T-helper 1 cell treated with Interleukin-12 subunit alpha and Interleukin-12 subunit beta and Interleukin-4 antibody, amounts not matched to agents 30 ng/mL and 1 ng/mL, for 36 hours (primary cell): Measurements from ENCODE around the gene CCDC24. TPM values are rescaled to one million over a fixed set of nuclear protein-coding genes. Genes with fewer than 3 reads are reported as not detected.

Source experiments
- intact Hi-C: fragments of 100-400 bp; cut with micrococcal nuclease; formaldehyde crosslinking; loops from one replicate; pipeline ENCODE4 v1.15.1; 2024
- total RNA-seq: library from RNA; stranded (reverse); gene quantifications from 2 replicates; pipeline ENCODE4 v1.2.3, GENCODE V29; 2022

CCDC24 gene
- total RNA-seq, 1 donor from 2014 or later: 1.9 TPM

DNA sequence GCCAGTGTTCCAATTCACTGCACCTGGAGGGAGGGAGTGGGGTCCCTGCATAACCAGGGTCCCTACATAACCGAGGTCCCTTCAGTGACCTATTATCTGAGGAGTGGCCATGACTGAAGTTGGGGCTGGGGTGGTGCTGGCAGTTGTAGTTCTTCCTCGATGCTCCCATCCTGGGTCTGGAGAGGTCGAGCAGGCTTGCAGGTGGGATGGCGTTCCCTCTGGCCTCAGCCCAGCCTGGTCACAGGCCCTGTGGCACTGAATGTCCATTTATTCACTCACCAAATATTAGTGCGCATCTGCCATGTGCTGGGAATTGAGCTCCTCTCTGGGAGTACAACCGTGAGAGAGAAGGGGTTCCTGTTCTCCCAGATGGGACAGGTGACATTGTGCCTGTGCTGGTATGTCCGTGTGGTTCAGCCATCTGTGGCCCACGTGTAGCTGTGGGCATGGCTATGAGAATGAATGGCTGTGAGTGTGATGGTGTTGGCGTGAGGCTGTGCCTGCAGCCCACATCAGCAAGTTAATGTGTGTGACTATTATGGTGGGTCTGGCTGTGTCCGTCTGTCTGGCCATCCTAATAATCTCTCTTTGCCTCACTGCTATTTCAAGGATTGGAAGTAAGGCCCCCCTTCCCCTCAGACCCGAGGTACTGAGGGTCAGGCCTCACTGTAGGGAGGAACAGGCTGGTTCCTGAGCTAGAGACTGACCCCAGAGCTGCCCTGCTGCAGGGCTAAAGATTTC lies 43.7 kb downstream of the CCDC24 start:
- intact Hi-C loops: loop anchor here (5.0 to 10.0 kb wide), 3 partner anchors 103 to 1650 kb away; partner anchors contain the start of genes ARTN, GPBP1L1, ST3GAL3 and TMEM69

DNA sequence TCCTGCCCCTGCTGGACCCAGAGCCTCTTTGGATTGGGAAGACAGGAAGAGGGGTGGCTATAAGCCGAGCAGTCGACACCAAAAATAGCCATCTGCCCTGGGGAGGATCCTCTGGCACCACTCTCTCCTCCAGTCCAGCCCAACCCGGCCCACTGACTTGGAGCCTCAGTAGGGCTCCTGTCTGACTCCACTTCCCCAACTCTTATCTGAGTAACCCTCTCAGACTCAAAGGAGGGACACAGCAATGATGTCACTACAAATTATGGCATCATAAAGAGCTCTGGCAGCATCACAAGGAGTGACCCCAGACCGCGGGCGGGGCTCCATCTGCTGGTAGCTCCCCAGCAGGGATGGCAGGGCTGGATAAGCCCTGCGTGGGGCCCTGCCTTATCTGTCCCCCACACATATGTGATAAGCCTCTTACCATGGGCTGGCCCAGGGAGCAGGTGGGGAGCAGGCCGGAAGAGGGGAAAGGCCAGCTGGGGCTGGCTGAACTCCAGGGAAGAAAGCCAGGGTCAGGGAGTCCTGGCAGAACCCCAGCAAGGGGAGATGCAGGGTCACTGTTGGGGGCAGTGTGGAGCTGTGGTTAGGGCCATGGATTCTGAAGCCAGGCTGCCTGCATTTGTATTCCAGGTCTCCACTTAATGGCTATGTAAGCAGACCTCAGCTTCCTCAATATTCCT lies 44.5 kb downstream of the CCDC24 start:
- intact Hi-C loops: loop anchor here (1.0 to 10.0 kb wide), 5 partner anchors 31 to 1649 kb away; partner anchors contain the start of genes ARTN, GPBP1L1 and TMEM69

DNA sequence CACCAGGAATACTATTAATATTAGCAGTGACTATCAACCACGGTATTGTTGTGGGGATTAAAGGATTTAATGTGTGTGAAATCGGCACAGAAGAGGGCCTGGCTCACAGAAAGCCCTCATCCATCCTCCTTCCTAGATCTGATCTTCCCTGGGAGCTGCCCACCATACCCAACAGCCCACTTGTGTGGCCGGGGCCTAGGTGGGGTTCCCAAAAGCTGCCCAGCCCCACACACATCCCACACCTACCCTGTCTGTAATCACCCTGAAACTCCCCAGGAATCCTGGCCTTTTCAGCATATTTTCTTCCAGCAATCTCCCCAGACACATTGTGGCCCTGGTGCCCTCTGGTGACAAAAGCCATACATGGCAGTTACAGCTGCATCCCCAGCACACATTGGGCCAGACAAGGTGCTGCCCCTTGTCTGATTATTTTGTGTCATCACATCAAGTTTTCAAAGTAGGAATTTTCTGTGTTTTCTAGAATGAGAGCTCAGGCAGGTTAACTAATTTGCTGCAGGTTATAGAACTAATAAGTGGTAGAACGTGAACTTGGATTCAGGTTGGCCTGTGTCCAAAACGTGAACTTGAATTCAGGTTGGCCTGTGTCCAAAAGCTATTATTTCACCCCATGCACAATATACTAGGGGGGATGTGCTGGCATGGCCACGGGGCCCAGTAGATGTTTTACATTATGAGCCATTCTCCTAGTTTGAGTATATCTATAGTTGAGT lies 45.2 kb downstream of the CCDC24 start:
- intact Hi-C loops: loop anchor here (1.0 to 10.0 kb wide), 5 partner anchors 31 to 1648 kb away; partner anchors contain the start of genes ARTN, GPBP1L1 and TMEM69

DNA sequence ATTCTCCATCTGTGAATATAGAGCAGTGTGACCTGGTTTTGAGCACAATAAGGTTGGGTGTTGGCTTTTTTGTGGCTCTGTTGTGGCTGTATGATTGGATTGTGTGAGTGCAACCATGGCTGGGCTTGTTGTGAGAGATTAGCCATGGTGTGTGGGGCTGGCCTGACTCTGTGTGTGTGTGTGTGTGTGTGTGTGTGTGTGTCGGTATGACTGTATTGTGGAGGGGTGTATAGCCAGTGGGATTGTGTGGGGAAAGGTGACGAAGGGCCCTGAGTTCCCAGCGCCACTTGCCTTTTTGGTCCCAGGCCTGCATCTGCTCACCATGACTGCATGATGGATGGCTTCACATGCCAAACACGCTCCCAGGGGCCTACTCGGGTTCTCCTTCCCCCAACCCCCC lies 45.8 kb downstream of the CCDC24 start:
- intact Hi-C loops: loop anchor here (5.0 to 10.0 kb wide), 2 partner anchors 105 to 1648 kb away; partner anchors contain the start of genes ARTN, GPBP1L1 and TMEM69

DNA sequence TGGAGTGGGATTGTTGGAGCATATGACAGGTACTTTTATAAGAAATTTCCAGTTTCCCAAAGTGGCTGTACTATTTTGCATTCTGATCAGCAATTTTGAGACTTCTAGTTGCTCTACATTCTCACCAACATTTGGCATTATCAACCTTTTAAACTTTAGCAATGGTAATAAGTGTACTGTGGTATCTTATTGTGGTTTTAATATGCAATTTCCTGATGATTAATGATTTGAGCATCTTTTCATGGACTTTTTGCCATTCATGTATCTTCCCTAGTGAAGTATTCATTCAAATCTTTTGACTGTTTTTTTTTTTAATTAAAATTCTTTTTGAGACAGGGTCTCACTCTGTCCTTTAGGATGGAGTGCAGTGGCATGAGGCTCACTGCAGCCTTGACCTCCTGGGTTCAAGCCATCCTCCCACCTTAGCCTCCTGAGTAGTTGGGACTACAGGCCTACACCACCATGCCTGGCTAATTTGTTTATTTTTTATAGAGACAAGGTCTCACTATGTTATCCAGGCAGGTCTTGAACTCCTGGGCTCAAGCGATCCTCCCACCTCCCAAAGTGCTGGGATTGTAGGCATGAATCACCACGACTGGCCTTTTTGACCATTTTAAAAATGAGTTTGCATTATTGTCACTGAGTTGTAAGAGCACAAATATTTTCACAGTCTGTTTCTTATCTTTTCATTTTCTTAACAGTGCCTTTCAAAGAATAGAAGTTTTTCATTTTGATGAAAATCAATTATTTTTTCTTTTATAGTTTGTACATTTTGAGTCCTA lies 47.7 kb downstream of the CCDC24 start:
- intact Hi-C loops: loop anchor here (5.0 to 10.0 kb wide), 2 partner anchors 107 to 1646 kb away; partner anchors contain the start of genes ARTN, GPBP1L1 and TMEM69

DNA sequence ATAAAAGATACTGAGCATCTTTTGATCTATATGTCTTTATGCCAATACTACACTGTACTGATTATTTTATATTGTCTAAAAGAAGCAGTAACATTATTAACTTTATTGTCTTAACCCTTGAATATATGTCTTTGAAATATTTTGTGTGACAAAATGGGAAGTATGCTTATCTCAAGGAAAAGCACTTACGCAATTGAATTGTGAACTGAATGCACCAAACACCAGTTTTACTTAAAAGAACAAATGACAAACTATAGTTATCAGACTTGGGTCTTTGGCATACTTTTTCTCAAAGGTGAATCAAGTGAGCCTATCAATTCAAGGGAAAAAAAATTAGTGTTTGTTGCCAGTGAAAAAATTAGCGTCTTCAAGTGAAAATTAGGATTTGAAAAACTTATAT lies 49.0 kb downstream of the CCDC24 start:
- intact Hi-C loops: no loop called here

DNA sequence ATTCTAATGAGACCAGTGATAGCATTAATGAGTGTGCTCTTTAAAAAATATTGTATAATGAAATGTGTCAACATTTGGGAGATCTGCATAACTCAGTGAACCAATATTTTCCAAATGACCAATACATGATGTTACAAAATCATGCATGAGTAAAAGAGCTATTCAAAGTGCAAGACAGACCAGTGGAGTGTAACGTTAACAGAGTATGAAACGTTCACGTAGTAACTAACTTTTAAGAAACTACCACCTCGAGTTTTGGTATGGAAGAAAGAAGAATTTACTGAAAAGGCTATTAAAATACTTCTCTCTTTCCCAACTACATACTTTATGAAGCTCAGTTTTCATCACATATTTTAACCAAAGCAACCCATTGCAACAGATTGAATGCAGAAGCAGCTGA lies 49.4 kb downstream of the CCDC24 start:
- intact Hi-C loops: no loop called here

DNA sequence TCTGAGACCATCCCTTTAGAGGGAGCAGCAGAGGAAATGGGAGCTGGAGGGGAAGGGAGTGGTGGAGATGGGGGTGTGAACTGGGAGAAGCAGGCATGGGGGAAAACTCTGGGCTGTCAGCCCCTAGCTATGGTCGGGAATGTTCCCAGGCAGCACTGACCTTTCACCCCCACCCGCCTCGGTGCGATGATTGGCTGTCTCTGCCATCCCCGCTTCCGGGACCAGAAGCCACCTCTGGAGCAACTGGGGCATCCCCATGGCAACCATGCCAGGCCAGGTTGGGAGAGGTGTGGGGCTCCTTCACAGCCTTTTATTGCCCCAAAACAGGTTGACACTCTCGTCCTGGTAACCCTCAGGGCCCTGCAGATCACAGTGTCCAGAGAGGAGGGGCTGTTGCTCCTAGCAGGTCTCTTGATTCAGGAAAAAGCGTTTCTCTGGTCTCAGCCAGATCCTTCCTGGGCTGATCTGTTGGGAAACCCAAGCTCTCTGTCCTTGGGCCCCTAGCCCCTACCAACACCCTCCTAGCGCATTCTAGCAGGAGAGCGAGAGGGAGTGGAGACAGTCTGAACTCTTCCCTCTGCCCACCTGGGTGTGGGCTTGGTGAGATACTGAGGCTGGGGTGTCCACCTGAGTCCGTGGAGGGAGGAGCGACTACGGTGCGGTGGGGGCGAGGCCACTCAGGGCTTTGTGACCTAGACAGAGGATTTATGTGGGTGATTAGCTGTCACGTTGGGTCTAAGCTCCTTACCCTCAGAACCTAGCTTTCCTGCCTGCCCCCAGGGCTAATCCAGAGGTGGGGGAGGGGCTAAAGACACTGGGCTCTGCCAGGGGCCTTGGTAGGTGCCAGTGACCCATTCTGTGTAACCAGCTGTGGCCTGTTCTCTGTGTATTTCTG lies 52.0 kb downstream of the CCDC24 start:
- intact Hi-C loops: no loop called here

DNA sequence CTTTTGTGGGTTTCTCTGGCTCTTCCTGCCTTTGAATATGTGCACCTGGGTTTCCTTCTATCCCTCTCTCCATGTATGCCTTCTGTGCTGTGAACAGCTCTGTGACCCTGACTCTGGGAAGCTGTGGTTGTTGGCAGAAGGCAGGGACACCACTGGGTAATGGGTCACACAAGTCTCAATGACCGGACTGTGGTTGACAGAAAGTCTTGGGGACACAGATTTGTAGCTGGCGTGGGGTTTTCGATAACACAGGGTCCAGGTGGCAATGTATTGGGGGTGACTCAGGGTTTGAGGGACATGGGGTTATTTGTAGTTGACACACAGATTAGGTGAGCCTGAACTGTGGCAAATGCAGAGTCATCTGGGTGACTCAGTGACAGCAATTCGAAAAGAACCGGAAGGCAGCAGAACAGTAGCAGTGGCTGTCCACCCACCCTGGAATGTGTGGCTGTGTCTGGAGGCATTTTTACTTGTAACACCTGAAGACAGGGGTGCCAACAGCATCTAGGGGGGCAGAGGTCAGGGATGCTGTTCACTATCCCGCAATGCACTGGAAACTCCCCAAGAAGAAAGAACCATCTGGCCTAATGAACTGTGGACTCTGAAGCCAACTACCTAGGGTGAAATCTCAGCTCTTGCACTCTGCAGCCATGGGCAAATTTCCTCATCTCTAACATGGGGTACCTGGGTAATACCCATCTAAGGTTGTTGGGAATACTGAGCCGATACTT lies 52.8 kb downstream of the CCDC24 start:
- intact Hi-C loops: no loop called here

DNA sequence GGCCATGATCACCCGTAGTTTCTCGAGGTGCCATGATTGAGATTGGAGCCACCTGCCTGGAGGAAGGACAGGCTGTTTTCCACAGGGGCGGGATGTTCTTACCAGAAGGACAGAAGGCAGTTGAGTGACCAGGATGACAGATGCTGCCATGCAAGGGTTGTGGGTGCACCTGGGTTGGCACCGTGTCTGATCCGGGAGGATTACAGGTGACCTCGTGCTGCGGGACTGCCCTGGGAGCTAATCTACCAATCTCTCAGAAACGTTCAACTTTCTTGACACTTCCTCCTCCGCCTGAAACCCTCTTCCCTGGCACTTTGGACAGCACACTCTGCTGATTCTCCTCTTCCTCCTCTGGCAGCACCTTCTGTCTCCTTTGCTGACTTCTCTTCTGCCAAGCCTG lies 53.7 kb downstream of the CCDC24 start:
- intact Hi-C loops: no loop called here

Other genes with a start within 250 kb of the CCDC24 start
- 0.32 and 0.85 TPM in 2 replicates for gene ARTN, start 57.8 kb upstream of the CCDC24 start, total RNA-seq
- 31.4 and 32.2 TPM in 2 replicates for gene IPO13, start 44.6 kb upstream of the CCDC24 start, total RNA-seq
- gene DPH2, start 21.6 kb upstream of the CCDC24 start, total RNA-seq: 40.4 and 41.2 TPM in 2 replicates
- gene ATP6V0B, start 16.6 kb upstream of the CCDC24 start, total RNA-seq: 160 and 163 TPM in 2 replicates
- 14.9 and 16.1 TPM in 2 replicates for gene B4GALT2, start 12.4 kb upstream of the CCDC24 start, total RNA-seq
- 4.0 and 4.9 TPM in 2 replicates for gene SLC6A9, start 39.9 kb downstream of the CCDC24 start, total RNA-seq
- not detected in 2 replicates for gene KLF17, start 127.2 kb downstream of the CCDC24 start, total RNA-seq
- not detected in 2 replicates for gene KLF18, start 150.0 kb downstream of the CCDC24 start, total RNA-seq
- gene DMAP1, start 221.9 kb downstream of the CCDC24 start, total RNA-seq: 52.4 and 53.6 TPM in 2 replicates